Progenitor cell of endocrine pancreas (in vitro differentiated cells): ENCODE results near the gene SLC2A6. TPM values are rescaled to one million over a fixed set of nuclear protein-coding genes. Genes with fewer than 3 reads are reported as not detected.

Experiments used
- DNase-seq: peaks from one replicate; pipeline ENCODE4 v3.0.0; 2021; ENCODE audit warnings: low spot score; ENCODE audit not compliant: unreplicated experiment
- H3K27ac Mint-ChIP-seq: 2 replicates; pipeline ENCODE4 v1.8.0; 2021; ENCODE audit warnings: mild to moderate bottlenecking, moderate library complexity, mixed read lengths
- H3K27me3 Mint-ChIP-seq: 2 replicates; pipeline ENCODE4 v1.8.0; 2021; ENCODE audit warnings: mixed read lengths
- H3K36me3 Mint-ChIP-seq: 2 replicates; pipeline ENCODE4 v1.8.0; 2022; ENCODE audit warnings: mixed read lengths; ENCODE audit not compliant: insufficient read depth
- H3K4me1 Mint-ChIP-seq: 2 replicates; pipeline ENCODE4 v1.8.0; 2021; ENCODE audit warnings: low read depth, mixed read lengths
- H3K4me3 Mint-ChIP-seq: 2 replicates; pipeline ENCODE4 v1.8.0; 2021; ENCODE audit warnings: low read depth, mild to moderate bottlenecking, moderate library complexity, mixed read lengths
- H3K9me3 Mint-ChIP-seq: 2 replicates; pipeline ENCODE4 v1.8.0; 2021; ENCODE audit warnings: low read depth, mixed read lengths
- CTCF ChIP-seq: fragments of 200-600 bp; sonication (generic); IDR thresholded peaks from one replicate; pipeline ENCODE4 v1.5.0; 2021; ENCODE audit warnings: antibody characterized with exemption, mild to moderate bottlenecking; ENCODE audit not compliant: unreplicated experiment
- total RNA-seq: library from RNA; stranded (reverse); gene quantifications from 2 replicates; pipeline ENCODE4 v1.2.1, GENCODE V29; 2021

SLC2A6 gene
- total RNA-seq, 1 donor from 2014 or later, result 4.7 TPM

GRCh38 chr9:133525677-133526076 is 46.8 kb upstream of the SLC2A6 start:
- Mint-ChIP-seq H3K4me1 (peaks cover 7% of the 10 kb centered on the region), H3K27me3 (peaks cover 41% of the 10 kb centered on the region), H3K4me3 (no peak overlapping the region), H3K27ac (no peak overlapping the region), H3K9me3 (no peaks in the 10 kb centered on the region), H3K36me3 (no peaks in the 10 kb centered on the region)
- DNase-seq, result no peak
- no peak for TF ChIP-seq CTCF

DNA sequence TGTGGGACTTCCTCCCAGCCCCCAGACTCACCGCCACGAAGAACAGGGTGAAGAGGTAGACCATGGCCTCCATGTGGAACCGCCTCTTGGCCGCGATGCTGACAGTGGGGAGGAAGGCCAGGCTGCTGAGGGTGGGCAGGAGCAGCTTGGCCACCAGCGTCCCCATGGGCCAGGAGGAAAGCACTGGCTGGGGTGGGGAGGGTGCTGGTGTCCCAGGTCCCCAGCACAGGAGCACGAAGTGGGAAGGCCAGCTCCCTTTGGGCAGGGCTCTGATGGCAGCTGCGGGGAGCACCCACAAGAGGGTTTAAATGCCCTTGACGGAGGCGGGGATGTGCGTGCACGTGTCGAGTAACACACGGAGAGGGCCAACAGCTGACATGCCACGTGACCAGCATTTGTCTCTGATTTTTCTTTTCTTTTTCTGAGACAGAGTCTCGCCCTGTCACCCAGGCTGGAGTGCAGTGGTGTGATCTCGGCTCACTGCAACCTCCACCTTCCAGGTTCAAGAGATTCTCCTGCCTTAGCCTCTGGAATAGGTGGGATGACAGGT is 45.9 kb upstream of the SLC2A6 start, which contains the start of gene MYMK:
Gene MYMK (minus strand): TSS at position 281 of the 550 bp plus-strand sequence. CDS start 115 bp downstream, at position 166.
- DNase-seq, result no peak
- Mint-ChIP-seq H3K9me3 (no peaks in the 10 kb centered on the region), H3K4me3 (no peak within 1 kb of the TSS), H3K27ac (no peak within 1 kb of the TSS), H3K27me3 (peaks cover 39% of the 10 kb centered on the region), H3K4me1 (peaks cover 7% of the 10 kb centered on the region), H3K36me3 (no peaks in the 10 kb centered on the region)
- no peak for TF ChIP-seq CTCF

- no peak for DNase-seq
- TF ChIP-seq CTCF, result no peak
- H3K36me3 Mint-ChIP-seq, result no peaks in the 10 kb centered on the region
- no peaks in the 10 kb centered on the region for H3K9me3 Mint-ChIP-seq
- no peak overlapping the region for H3K27ac Mint-ChIP-seq
- H3K4me3 Mint-ChIP-seq, result no peak overlapping the region
- peaks cover 35% of the 10 kb centered on the region for H3K27me3 Mint-ChIP-seq
- peaks cover 7% of the 10 kb centered on the region for H3K4me1 Mint-ChIP-seq
Observed at GRCh38 chr9:133524146-133524545, 45.2 kb upstream of the SLC2A6 start.

- Mint-ChIP-seq H3K27me3 (peaks cover 39% of the 10 kb centered on the region), H3K4me1 (peaks cover 7% of the 10 kb centered on the region), H3K9me3 (no peaks in the 10 kb centered on the region), H3K36me3 (no peaks in the 10 kb centered on the region), H3K4me3 (no peak overlapping the region), H3K27ac (no peak overlapping the region)
- DNase-seq, result no peak
- TF ChIP-seq CTCF, result no peak
Observed at GRCh38 chr9:133523106-133523505, 44.2 kb upstream of the SLC2A6 start.

DNA sequence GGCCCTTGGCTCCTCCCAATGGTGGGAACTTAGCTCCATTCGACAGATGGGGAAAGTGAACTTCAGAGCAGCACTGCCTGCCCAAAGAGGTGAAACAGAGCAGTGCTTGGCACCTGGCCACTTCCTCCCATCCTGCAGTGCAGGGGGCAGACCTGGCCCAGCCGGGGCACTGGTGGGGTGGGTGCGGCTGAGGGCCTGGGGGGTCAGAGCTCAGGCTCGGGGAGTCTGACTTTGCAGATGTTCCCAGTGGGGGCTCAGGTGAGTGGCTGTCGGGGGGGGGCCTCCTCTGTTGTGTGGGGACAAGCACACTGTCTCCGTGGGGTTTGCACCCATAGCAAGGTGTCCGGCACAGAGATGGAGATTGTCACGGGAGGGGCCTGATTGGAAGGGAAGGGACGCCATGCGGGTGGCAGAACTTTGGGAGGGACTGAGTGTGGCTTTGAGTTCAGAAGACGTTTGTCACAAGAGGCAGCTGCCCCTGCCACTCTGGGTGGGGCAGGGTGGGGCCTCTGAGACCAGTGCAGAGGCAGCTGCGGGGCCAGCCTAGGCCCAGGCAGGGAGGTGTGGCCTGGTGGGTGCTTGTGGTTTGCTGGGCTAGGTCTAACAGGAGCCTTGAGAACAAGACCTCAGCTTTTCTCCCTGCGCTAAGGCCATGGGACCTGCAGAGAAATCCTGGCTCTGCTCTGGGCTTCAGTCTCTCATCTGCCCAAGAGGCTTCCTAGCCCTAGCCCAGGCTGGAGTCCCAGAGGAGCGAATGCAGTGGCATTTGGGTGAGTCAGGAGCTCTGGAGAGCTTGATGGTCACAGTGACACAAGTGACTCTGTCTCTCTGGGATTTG is 43.4 kb upstream of the SLC2A6 start:
- no peak for DNase-seq
- H3K4me3 Mint-ChIP-seq, result no peak overlapping the region

More for the DNA sequence above, 43.4 kb upstream of the SLC2A6 start:
- no peak overlapping the region for H3K27ac Mint-ChIP-seq
- H3K27me3 Mint-ChIP-seq, result peaks cover 33% of the 10 kb centered on the region
- peaks cover 5% of the 10 kb centered on the region for H3K4me1 Mint-ChIP-seq
- H3K36me3 Mint-ChIP-seq, result no peaks in the 10 kb centered on the region
- no peaks in the 10 kb centered on the region for H3K9me3 Mint-ChIP-seq
- TF ChIP-seq CTCF, result no peak
